ENCODE measurements around the gene PRMT7.

Gene PRMT7

GRCh38 chr16:68400924-68401460 is 90.2 kb downstream of the PRMT7 start:
- in situ Hi-C loops (cut with HindIII; ENCODE audit: low sequenced_read_pairs), result no loop called here
- no peak for TF ChIP-seq CTCF (IDR thresholded peaks at IDR 0.05; ENCODE audit: low read depth, low read length)
- H3K4me3 ChIP-seq (ENCODE audit: low read depth, low read length), result no peak overlapping the region
- DNase-seq (ENCODE audit: low read depth, low spot score), result no peak

GRCh38 chr16:68401871-68402747 is 91.3 kb downstream of the PRMT7 start:
- TF ChIP-seq CTCF (IDR thresholded peaks at IDR 0.05; ENCODE audit: low read depth, low read length), result no peak
- in situ Hi-C loops (cut with HindIII; ENCODE audit: low sequenced_read_pairs), result no loop called here
- DNase-seq (ENCODE audit: low read depth, low spot score), result peak; percentile 85
- H3K4me3 ChIP-seq (ENCODE audit: low read depth, low read length), result no peak overlapping the region

- no peak for DNase-seq (ENCODE audit: low read depth, low spot score)
- H3K4me3 ChIP-seq (ENCODE audit: low read depth, low read length), result no peak overlapping the region
- in situ Hi-C loops (cut with HindIII; ENCODE audit: low sequenced_read_pairs), result no loop called here
- TF ChIP-seq CTCF (IDR thresholded peaks at IDR 0.05; ENCODE audit: low read depth, low read length), result no peak
Observed at GRCh38 chr16:68402748-68403040, 91.9 kb downstream of the PRMT7 start.

- in situ Hi-C loops (cut with HindIII; ENCODE audit: low sequenced_read_pairs), result no loop called here
- no peak for TF ChIP-seq CTCF (IDR thresholded peaks at IDR 0.05; ENCODE audit: low read depth, low read length)
- no peak overlapping the region for H3K4me3 ChIP-seq (ENCODE audit: low read depth, low read length)
Observed at GRCh38 chr16:68403177-68403576, 92.4 kb downstream of the PRMT7 start.

GRCh38 chr16:68403704-68404103 is 92.9 kb downstream of the PRMT7 start:
- DNase-seq (ENCODE audit: low read depth, low spot score), result no peak
- in situ Hi-C loops (cut with HindIII; ENCODE audit: low sequenced_read_pairs), result no loop called here
- H3K4me3 ChIP-seq (ENCODE audit: low read depth, low read length), result no peak overlapping the region
- no peak for TF ChIP-seq CTCF (IDR thresholded peaks at IDR 0.05; ENCODE audit: low read depth, low read length)

More at GRCh38 chr16:68403177-68403576, 92.4 kb downstream of the PRMT7 start:
- DNase-seq (ENCODE audit: low read depth, low spot score), result no peak

- in situ Hi-C loops (cut with HindIII; ENCODE audit: low sequenced_read_pairs), result no loop called here
- no peak for DNase-seq (ENCODE audit: low read depth, low spot score)
Observed at GRCh38 chr16:68404736-68405345, 94.0 kb downstream of the PRMT7 start.

More at GRCh38 chr16:68404736-68405345, 94.0 kb downstream of the PRMT7 start:
- no peak for TF ChIP-seq CTCF (IDR thresholded peaks at IDR 0.05; ENCODE audit: low read depth, low read length)
- H3K4me3 ChIP-seq (ENCODE audit: low read depth, low read length), result no peak overlapping the region
